ENCODE data around the gene CAVIN3. TPM values are rescaled to one million over a fixed set of nuclear protein-coding genes. Genes with fewer than 3 reads are reported as not detected.

Gene CAVIN3
- total and polyA plus RNA-seq, 2 experiments from 2014 or later: 33.2 to 34.2 TPM

- H3K27me3 ChIP-seq (ENCODE audit: insufficient read depth): no peaks in the 10 kb centered on the region
- H3K4me2 ChIP-seq: no peak overlapping the region
- Mint-ChIP-seq H3K4me3 (no peak overlapping the region), H3K27ac (no peak overlapping the region), H3K9me3 (no peaks in the 10 kb centered on the region), H3K27me3 (ENCODE audit: insufficient read depth, low read depth, poor library complexity) (peaks cover 3% of the 10 kb centered on the region), H3K36me3 (ENCODE audit: low read depth) (no peaks in the 10 kb centered on the region), H3K4me1 (peaks cover 4% of the 10 kb centered on the region; the same call in 2 of the 3 replicates)
- H3K79me2 ChIP-seq (replicated peaks; ENCODE audit: insufficient read depth): no peaks in the 10 kb centered on the region
- H3K36me3 ChIP-seq (ENCODE audit: insufficient read depth): no peaks in the 10 kb centered on the region
- ATAC-seq (no peak), DNase-seq (ENCODE audit: low spot score) (no peak)
- H3K27ac ChIP-seq (ENCODE audit: low read depth): no peak overlapping the region
- H2AFZ ChIP-seq: no peak overlapping the region
- no peaks in the 10 kb centered on the region for H3K4me1 ChIP-seq (ENCODE audit: insufficient read depth)
- H3K4me3 ChIP-seq: no peak overlapping the region
- H3K9me2 ChIP-seq (ENCODE audit: insufficient read depth): no peaks in the 10 kb centered on the region
- H3F3A ChIP-seq (replicated peaks; ENCODE audit: low read depth): no peaks in the 10 kb centered on the region
- TF ChIP-seq ZNF331 (CRISPR knock-in tag; IDR thresholded peaks at IDR 0.05; ENCODE audit: low read depth) (no peak), ETS1 (IDR thresholded peaks at IDR 0.05) (no peak), ZNF462 (CRISPR knock-in tag; IDR thresholded peaks at IDR 0.05) (no peak), REST (IDR thresholded peaks at IDR 0.05; ENCODE audit: unreplicated experiment) (no peak), STAT1 (IDR thresholded peaks at IDR 0.05; ENCODE audit: unreplicated experiment) (no peak), CTCF (conservative IDR thresholded peaks at IDR 0.05; ENCODE audit: low read depth in 2 of 2) (no peak), POLR2AphosphoS5 (IDR thresholded peaks at IDR 0.05; ENCODE audit: low read depth) (no peak), ZNF114 (CRISPR knock-in tag; IDR thresholded peaks at IDR 0.05) (no peak), EZH2 (IDR thresholded peaks at IDR 0.05; ENCODE audit: low read depth, unreplicated experiment) (no peak), EZH2phosphoT487 (IDR thresholded peaks at IDR 0.05; ENCODE audit: unreplicated experiment) (no peak), JUNB (IDR thresholded peaks at IDR 0.05; ENCODE audit: unreplicated experiment) (no peak), NANOG (IDR thresholded peaks at IDR 0.05; ENCODE audit: borderline replicate concordance) (no peak)
- no peaks in the 10 kb centered on the region for H4K20me1 ChIP-seq (replicated peaks; ENCODE audit: insufficient read depth)
Observed at GRCh38 chr11:6365659-6366058, 45.4 kb upstream of the CAVIN3 start.
